Measurements from ENCODE around the gene ICA1.

- no peak for TF ChIP-seq CTCF (IDR thresholded peaks at IDR 0.05)
- TF ChIP-seq POLR2A (IDR thresholded peaks at IDR 0.05): no peak
- no peak for TF ChIP-seq EP300 (IDR thresholded peaks at IDR 0.05)
- TF ChIP-seq POLR2AphosphoS5 (IDR thresholded peaks at IDR 0.05): no peak
Observed at GRCh38 chr7:8064828-8065227, 197.1 kb downstream of the ICA1 start.

Data from sigmoid colon (tissue), 4 donors.